Gastrocnemius medialis (tissue), 4 donors: Measurements from ENCODE around the gene ETV7.

ENCODE experiments used
- POLR2A ChIP-seq, 2 donors: fragments of 450-650 bp; IDR thresholded peaks; one replicate each; pipeline ENCODE4 v1.6.1; 2017; ENCODE audit warnings: antibody characterized with exemption in 2 of 2, mild to moderate bottlenecking in 2 of 2, moderate library complexity in 2 of 2
- TF ChIP-seq, protein P1 (sequence below), 5 experiments: fragments of 450-650 bp in 3 of 5; fragments of 200-600 bp in 2 of 5; sonication (generic) in 2 of 5; IDR thresholded peaks in 4 of 5; conservative IDR thresholded peaks in 1 of 5; 1 replicate in 4 of 5; 2 replicates in 1 of 5; pipeline ENCODE4 v1.5.1; 2016 to 2019; ENCODE audit warnings: antibody characterized with exemption in 5 of 5, mild to moderate bottlenecking in 3 of 5, moderate library complexity in 3 of 5

DNA sequence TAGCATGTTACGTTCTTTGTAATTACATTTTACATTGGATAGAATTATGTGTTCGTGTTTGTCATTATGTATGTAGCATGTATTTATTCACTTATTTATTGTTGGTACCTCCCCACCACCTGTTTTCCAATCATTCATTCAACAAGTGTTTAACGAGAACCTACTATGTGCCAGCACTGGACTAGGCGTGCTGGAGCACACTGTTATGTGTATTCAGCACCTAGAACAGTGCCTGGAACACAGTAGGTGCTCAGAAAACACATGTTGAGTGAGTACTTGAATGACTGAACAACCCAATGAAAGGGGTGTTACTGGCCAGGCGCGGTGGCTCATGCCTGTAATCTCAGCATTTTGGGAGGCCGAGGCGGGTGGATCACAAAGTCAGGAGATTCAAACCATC lies 11.3 kb downstream of the ETV7 start:
- TF ChIP-seq, protein P1, sequence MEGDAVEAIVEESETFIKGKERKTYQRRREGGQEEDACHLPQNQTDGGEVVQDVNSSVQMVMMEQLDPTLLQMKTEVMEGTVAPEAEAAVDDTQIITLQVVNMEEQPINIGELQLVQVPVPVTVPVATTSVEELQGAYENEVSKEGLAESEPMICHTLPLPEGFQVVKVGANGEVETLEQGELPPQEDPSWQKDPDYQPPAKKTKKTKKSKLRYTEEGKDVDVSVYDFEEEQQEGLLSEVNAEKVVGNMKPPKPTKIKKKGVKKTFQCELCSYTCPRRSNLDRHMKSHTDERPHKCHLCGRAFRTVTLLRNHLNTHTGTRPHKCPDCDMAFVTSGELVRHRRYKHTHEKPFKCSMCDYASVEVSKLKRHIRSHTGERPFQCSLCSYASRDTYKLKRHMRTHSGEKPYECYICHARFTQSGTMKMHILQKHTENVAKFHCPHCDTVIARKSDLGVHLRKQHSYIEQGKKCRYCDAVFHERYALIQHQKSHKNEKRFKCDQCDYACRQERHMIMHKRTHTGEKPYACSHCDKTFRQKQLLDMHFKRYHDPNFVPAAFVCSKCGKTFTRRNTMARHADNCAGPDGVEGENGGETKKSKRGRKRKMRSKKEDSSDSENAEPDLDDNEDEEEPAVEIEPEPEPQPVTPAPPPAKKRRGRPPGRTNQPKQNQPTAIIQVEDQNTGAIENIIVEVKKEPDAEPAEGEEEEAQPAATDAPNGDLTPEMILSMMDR (IDR thresholded peaks at IDR 0.05 in 4 of 5, conservative IDR thresholded peaks at IDR 0.05 in 1 of 5), result no peak
- TF ChIP-seq POLR2A (IDR thresholded peaks at IDR 0.05), result no peak
